Stimulated activated CD4-positive, alpha-beta T cell treated with anti-CD3 and anti-CD28 coated beads, TNF-alpha, amount 100 ng/mL, for 24 hours (primary cell): ENCODE data around the gene NTM.

Experiments
- DNase-seq, 3 experiments: peaks; one replicate each; pipeline ENCODE4 v3.0.0-alpha.2; 2020; ENCODE audit warnings: low read depth in 3 of 3

NTM gene

GRCh38 chr11:132206993-132207392 is 836.6 kb downstream of the NTM start:
- no peak for DNase-seq

GRCh38 chr11:132208477-132209055 is 838.2 kb downstream of the NTM start:
- DNase-seq: no peak

GRCh38 chr11:132211479-132211878 is 841.1 kb downstream of the NTM start:
- no peak for DNase-seq

DNA sequence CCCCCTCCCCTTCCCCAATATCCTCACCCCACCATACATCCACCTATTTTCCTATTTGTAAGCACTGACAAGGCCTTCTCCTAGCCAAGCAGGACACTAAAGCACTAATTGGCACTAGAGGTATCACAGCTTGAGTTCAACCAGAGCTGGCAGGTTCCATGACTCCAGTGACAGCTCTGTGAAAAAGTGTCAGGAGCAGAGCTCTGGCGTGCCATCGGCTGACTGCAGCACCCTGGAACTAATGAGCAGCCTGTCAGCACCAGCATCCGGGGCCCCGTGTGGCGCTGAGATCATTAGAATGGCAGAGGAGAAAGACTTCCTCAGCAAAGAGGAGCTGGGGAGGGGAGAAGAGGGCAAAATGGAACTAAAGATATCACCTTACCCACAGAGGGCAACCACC is 847.4 kb downstream of the NTM start:
- no peak for DNase-seq

- DNase-seq: no peak
Observed at GRCh38 chr11:132220474-132220873, 850.1 kb downstream of the NTM start.

DNA sequence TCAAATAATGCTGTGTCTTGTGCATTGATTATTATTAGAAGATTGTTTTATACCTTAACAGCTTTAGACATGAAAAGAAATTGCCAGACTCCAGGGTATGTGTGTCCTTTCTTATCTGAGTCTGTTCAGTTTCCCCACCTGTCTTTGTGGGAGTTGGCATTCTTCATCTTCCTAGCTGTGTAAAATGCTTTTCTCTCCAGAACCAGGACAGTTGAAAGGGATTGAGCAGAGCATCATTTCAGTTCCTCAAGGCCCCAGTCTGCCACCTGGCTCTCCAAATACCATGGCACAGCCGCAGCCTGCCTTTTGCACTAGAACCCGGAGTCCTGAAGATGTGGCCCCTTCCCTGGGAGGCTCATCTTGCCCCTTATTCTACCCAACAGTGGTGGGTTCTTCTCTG is 851.9 kb downstream of the NTM start:
- DNase-seq: no peak

DNA sequence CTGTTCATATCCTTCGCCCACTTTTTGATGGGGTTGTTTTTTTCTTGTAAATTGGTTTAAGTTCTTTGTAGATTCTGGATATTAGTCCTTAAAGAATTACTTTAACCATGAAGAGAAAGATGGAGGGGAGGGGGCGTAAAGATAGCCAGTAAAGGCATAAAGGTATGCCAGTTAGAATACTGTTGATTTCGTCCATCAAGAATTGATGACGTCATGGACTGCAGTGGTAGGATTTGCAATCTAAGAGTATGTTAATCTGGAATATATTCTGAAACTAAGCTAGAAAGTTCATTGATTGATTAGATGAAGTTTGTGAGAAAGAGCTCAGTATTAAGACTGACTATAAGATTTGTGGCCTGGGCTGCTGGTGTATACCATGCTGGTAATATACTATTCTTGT is 856.1 kb downstream of the NTM start:
- no peak for DNase-seq

DNA sequence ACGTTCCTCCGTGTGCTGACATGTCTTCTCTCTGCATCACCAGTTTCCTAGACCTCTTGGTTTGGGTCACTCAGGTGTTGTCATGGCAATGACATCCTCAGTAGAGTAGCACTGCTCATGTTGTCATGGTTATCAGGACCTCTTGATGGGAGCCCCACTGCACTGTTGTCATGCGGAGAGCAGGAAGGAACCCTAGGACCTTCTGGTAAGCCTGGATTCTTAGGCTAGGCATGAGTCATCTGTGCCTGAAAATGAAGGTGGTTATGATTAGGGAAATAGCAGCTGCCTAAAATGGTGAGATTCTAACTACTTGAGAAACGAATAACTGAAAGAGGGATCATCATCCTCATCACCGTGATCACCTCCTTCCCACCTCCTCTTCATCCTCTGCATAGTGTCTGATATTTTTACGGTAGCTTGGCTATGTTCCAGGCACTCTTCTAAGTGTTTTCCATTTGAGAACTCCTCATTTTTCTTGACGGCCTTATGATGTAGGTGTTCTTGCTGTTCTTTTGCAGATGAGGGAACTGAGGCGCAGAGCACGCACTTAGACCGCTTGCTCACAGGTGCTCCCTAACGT is 858.4 kb downstream of the NTM start:
- DNase-seq: no peak

DNA sequence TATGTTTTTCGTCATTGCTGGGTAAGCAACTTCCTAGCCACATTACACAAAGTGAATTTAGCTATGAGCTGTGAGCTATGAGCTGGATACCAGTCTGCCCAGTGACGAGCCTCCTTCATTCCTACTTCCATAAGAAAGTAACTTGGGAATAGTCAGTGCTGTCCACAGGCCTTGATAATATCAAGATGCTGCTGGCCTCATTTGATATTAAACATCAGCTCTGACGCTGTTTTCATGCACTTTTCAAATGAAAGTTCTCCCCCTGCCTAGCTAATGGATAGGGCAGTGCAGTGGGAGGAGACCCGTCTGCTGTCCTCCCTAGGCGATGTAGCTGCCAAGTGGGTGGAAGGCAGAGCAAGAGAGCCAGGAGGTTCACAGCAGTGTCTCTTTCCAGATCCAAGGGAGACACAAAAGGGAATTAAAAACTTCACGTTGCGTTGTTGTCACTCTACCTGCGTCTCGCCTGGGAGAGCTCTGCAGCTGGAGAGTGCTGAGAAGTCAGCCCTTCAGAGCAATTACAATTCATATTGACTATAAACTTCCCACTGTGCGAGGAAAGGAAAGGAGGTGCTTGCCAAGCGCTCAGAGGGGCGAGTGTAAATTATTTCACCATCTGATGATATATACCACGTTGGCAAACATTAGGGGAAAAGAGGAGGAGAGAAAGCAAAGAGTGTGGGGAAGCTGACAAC is 861.4 kb downstream of the NTM start:
- DNase-seq: no peak

DNA sequence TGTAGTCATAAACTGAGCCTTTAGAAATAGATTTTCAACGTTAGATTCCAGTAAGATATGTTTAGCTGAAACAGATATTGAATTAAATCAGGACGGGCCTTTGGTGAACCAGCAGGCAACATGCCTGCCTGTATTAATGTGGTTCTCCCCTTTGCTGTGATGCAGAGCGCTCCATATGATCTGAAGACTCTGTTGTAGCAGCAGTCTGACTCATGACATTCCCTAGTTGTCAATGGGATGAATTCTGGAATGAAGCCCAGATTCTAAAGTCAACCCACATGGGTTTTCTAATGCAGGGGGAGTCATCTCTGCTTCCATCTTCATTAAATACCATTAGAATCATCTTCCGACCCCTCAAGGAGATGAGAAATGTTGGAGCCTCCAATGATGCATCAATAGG is 864.5 kb downstream of the NTM start:
- DNase-seq: no peak

DNA sequence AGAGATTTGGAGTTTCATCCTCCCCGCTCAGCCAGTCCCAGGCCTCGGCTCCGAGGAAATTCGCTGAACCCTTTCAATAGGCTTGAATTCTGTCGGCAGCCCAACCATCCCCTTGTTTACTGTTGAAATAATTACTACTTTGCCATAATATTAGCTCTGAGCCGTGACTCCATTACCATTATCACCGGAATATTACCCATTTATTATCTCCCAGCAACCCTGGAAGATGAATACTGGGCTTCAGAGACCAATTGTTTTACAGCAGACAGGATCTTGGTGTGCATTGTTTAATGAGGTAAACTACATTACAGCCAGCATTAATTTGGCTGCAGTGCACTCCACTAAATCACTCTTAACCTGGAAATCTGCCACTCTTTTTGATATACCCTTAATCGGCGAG is 867.4 kb downstream of the NTM start:
- DNase-seq: no peak

DNA sequence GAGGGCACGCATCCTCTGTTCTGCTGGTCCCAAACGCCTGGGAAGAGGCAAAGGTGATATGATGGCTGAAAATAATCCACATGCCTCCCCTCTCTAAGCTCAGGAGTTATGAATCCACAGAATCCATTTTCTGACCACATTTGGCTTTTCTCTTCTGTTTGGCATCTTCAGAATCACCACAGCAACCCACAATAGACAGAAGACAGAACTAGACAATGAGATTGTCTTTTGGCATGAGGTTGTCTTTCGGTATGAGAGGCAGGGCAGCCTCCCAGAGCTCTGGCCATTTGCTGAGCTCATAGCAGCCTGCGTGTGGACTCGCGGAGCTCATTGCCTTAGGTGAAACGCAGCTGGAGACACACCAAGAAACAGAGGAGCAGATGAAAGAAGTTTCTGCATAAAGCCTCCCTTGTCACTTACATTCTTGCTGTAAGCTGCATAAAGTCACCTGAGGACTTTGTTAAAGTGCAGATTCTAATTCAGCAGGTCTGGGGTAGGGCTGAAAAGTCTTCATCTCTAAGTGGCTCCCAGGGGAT is 868.0 kb downstream of the NTM start:
- DNase-seq: no peak

DNA sequence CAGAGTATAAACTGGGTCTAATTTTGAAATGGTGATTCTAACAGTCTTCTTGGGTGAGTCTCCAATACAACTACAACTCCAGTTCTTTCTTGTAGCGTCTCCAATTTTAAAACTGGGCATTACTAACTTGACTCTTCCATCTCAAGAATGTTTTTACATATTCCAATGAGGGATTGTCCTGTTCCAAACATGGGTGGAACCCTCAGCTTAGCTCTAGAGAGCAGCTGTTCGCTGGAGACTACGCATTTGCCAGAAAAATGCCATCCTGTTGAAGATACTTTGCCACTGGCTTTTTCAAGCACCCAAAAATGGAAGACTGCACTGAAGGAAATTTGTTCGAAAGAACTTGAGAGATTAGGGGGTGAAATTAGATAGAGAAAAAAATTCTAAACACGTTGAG is 870.0 kb downstream of the NTM start:
- no peak for DNase-seq

DNA sequence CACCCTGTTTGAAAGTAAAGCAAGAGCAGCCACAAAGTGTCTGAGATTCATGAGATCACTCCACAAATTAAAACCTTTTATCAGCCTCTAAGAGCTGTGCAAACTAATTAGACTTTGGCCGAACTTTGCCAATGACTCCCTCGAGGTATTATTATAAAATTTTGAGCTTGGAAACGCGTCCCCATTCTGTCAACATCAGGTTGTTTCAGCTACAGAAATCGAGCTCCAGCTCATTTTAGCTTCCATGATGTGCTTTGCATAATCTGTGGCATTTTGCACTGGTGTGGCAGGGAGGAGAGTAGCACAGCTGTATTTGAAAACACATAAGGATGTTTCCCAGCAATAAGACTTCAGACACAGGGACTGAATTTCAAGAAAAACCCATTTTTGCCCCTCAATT is 872.2 kb downstream of the NTM start:
- no peak for DNase-seq

DNA sequence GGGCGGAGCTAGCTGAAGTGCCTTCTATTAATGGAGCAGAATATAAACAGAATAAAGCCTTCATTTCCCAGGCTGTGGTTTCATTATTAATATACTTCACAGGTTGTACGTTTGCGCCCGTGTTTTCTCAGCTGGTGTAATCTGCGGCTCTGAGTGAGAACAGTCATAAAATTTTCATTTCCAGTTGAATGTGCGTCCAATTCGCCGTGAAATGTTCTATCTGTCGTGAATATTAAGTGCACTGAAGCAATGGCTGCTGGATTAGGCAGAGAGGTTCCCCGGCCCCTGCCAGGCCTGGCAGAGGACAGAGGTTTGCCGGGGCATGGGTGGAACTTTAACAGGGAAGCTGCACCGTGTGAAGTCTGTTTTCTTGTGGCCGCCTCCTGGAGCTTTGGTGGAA is 874.4 kb downstream of the NTM start:
- DNase-seq: no peak

DNA sequence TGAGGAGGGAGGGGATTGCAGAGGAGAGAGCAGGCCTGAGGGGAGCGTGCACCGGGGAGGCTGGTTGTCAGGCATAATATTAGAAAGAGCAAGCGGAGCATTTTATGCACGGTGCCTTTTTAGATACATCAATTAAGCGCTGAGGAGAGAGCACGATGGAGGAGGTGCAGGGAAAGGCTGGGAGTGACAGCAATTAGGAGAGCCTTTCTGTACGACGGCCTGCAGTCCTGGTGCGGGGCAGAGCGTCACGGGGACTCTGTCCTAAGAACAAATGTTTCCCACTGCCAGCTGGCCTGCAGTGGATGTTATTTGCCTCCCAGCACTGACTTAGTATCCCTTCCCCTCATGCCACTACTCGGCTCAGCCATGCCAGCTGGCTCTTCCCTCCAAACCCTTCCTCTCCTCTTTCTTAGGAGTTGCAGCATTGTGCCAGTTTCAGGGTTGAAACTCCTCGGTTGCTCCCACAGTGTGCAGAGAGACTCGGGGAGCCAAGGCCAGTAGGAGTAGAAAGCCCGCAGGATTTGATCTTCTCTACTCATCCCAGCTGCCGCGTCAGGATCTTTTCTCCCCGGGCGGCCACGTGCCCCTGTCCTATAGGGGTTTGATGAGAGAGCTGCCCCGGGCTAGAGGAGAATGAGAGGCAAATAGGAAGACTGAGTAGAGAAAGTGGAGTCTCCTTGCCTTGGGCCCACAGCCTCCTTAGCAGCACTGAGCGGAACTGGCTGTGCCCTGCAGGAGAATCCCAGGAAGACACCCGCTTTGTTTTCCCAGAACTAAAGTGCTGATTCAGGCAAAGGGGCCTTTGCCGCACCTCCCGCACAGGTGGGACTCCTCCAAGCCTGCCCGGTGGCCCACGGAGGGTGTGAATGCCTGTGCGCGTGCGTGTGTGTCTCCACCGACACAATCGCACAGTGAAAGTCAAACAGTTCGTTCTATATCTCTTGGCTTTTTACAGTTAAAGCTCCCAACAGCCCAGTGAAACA is 875.3 kb downstream of the NTM start:
- DNase-seq: no peak

GRCh38 chr11:132248580-132248979 is 878.2 kb downstream of the NTM start:
- DNase-seq: no peak

GRCh38 chr11:132249256-132249655 is 878.8 kb downstream of the NTM start:
- DNase-seq: no peak

- no peak for DNase-seq
Observed at GRCh38 chr11:132251061-132251460, 880.6 kb downstream of the NTM start.

- DNase-seq: no peak
Observed at GRCh38 chr11:132253469-132254264, 883.3 kb downstream of the NTM start.

DNA sequence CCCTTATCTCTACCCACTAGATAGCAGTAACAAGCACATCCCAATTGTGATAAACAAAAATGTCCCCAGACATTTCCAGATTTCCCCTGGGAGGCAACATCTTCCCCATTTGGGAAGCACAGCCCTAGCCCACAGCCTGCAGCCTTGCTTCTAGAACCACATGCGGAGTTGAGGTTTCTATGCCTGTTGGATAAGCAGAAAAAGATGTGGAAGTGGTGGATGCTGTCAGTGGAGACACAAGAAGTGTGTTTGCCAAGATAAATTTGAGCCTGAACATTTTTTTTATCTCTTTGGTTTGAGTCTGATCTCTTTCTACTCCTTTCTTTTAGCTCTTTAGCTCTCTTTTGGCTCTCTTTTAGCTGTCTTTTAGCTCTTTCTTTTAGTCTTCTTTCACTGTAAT is 884.5 kb downstream of the NTM start:
- no peak for DNase-seq
